MV-4-11 (cell line): Measurements from ENCODE around the gene NFKBIE.

Experiments
- DNase-seq: peaks from one replicate; lab custom pipeline; 2025; lab: John Stamatoyannopoulos, UW

Gene NFKBIE

DNA sequence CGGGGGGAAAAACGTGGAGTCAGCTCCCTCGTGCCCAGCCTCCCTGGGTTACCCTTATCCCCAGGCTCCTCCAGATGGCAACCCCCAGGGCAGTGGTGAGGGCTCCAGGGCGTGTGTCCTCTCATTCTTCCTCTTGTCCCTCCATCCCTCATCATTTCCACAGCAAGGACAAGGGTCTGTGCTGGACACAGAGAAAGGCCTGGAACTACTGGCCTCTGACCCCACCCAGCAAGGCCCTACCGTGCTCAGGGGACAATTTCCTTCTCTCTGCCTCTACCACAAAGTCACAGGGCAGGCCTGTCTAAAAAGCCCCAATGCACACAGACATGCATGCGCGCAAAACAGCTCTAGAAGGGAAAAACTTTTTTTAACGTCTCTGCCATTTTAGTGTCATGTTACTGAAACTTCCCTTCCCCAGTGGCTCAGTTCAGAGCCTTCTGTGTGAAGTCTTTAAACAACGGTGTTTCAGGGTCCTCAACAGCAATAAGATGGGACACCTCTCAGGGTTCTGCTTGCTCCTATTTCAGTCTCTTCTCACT lies 7.0 kb downstream of the NFKBIE start:
- DNase-seq: no peak

DNA sequence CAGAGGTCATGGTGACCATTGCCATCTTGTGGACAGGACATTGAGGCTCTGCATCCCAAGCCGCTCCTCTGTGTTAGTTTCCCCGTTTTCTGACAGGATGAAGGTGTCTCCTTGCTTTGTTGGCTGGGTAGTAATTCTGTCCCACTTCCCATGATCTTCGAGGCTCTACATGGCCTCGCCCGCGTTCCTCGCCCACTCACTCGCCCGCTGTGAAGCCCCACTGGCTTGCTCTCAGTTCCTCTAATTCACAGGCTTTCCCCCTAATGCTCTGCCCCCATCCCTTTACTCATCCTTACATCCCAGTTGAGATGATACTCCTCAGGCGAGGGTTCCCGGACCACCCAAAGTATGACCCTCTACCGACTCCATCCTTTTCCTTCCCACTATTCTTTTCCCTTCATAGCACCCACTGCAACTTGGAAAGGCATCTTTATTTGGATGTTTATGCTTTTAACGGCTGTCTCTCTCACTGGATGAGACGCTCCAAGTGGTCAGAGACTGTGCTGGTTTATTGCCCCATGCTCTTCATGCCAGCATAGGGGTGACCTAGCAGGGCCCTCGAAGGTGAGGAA lies 7.5 kb downstream of the NFKBIE start:
- DNase-seq: peak; percentile 58

DNA sequence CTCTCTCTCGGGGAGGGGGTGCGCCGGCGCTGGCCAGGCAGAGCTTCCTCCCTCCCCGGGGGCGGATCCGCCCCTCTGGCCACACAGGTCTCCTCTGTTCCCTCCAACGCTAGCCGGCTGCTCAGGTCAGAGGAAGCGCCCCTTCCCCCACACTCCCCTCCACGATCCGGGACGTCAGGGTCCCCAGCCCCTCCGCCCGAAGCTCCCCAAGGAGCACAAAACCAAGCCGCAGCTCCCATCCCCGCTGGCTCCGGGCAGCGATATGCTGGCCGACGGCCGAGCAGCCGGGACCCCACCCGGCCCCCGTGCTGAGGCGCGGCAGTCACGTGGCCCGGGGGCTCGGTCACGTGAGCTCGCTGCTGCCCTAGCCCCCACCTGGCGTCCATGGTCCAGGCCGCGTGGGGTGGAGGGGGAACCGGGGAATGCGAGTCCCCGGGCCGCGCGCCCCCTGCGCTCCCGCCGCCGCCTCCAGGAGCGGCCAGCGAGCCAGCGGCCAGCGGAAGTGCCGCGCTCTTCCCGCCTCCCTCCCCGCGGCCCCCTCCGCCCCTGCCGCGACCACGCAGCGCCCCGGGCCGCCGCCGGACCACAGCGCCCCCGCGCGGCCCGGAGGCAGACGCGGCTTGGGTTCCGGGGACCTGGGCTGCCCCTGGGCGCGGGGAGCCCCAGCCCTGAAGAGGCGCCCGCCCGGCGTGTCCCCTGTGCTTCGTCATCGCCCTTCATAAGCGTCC lies 8.2 kb downstream of the NFKBIE start, which contains the start of gene SLC35B2:
SLC35B2 (minus strand) TSS at position 504 of the 728 bp plus-strand sequence; CDS start at position 386, 118 bp downstream.
- peak; percentile 58 for DNase-seq

DNA sequence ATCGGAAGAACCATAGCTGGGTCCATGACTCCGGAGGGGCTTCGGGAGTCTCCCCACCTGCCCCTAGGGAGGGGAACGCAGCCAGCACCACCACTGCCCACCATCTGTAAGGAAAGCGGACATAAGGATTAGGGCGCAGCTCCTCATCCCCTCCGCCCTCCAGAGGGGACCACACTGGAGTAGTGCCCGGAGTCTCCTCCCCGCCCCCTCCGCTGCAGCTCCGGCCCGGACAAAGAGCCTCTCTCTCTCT lies 8.7 kb downstream of the NFKBIE start:
- no peak for DNase-seq

DNA sequence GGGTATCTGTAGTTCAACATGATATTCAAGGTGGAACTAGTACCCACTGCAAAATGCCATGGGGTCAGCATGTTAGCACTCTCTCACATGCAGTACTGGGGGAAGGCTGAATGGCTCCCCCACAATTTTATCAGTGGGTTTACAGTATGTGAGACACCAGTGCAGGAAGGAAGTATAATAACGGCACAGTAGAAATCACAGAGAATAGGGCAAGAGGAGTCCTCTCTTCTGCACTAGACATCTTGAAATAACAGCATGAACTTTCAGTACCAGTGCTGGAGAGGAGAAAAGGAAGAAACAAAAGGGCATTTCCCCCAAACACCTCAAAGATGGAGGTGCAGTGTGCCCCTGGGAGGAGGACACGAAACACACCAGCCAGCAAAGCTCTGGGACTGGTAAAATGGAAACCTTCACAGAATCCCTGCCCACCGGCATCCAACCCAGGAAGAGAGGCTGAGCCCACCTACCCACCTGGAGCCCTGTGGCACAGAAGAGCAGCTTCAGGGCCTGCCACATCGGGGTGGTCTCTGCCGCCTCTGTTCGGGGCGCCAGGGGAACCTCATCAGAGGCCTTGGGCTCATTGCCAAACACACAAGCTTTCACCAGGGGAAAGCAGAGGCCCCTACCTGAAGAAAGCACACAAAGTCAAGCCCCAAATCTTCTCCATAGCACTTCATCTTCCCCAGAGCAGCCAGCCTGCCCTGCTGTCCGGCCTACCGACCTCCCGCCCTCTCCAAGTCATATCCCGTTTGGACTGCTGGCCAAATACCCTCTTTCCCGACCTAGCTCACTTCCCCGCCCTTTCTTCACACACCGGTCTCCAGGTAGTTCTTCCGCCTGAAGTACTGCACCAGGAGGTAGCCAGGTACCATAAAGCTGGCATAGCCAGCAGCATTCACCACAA lies 9.2 kb downstream of the NFKBIE start:
- DNase-seq: no peak

DNA sequence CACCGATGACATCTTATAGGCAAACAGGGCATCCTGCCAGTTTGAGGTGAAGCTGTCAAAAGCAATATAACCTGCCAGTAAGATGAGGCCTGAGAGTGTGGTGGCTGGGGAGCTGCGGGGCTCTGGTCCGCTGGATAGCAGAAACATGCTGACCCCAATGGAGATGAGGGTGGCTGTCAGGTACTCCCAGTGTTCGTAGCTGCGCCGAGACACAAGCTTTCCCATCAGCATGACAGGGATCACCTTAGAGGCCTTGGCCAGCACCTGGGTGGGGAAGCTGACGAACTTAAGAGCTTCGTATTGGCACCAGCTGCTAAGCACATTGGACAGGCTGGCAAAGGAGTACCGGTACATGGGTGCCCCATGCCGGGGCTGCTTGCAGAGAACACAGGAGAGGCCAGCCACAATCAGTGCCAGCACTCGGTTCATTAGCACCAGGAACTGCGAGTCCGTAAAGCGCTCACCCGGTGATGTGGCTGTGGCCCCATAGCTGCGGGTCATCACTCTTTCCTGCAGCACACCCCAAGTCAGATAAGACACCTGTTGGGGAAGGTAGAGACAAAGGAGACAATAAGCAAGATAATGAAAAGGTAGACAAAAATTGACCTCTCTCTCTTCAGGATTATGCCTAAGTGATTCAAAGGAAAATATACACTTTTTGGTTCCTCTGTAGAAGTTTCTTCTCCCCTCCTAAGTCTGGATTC lies 10.1 kb downstream of the NFKBIE start:
- DNase-seq: no peak

DNA sequence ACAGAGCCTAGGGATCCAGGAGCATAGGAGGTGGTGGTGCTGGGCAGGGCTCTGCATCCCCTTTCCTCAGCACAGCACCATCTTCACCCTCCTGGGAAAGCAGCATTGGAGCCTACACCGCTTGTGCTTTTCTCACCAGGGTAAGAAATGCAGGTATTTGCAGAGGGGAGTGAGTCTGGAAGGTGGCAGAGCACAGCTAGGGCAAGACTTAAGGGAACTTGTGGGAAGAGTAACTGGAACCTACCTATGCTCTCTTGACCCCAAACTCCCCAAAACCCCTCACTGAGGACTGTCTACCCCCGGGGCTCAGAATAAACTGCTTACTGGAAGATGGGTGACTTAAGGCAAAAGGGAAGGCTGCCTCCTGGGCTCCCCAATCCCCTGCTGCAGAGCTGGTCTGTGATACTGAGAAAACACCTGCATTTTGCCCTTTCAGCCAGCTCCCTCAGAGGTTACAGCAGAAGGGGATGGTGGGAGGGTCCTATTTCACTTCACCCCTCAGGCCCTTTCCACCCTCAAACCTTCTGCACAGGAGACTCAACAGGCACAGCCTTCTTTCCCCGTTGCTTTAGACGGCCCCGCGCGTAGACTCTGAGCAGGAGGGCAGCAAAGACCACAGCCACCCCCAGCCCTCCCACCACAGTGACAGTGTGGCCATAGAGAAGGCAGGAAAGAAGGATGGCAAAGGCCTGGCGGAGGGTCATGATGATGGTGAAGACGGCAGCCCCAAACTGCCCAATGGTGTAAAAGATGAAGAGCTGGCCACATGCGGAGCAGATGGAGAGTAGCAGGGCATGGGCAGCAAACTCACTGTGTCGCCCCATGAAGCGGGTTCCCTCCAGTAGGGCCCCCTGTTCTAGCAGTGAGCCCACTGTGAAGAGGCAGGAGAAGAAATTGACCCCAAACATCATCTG lies 10.9 kb downstream of the NFKBIE start:
- no peak for DNase-seq

DNA sequence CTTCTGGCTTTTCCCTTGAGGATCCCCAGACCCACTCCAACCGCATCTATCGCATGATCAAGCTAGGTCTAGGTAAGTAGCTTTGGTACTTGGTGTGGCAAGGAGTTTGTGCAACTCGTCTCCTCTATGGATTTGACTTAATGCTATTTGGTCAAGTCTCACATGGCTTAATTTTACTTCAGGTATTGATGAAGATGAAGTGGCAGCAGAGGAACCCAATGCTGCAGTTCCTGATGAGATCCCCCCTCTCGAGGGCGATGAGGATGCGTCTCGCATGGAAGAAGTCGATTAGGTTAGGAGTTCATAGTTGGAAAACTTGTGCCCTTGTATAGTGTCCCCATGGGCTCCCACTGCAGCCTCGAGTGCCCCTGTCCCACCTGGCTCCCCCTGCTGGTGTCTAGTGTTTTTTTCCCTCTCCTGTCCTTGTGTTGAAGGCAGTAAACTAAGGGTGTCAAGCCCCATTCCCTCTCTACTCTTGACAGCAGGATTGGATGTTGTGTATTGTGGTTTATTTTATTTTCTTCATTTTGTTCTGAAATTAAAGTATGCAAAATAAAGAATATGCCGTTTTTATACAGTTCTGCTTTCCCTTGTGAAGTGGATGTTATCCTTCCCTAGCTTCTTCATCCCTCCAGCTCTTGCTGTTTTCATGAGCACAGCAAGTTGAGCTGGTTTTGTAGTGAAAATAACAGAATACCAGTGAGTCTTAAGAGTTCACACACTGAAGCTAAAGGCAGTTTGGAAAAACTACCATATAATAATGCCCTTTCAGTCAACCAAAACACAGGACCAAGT lies 11.8 kb downstream of the NFKBIE start:
- DNase-seq: peak; percentile 38

DNA sequence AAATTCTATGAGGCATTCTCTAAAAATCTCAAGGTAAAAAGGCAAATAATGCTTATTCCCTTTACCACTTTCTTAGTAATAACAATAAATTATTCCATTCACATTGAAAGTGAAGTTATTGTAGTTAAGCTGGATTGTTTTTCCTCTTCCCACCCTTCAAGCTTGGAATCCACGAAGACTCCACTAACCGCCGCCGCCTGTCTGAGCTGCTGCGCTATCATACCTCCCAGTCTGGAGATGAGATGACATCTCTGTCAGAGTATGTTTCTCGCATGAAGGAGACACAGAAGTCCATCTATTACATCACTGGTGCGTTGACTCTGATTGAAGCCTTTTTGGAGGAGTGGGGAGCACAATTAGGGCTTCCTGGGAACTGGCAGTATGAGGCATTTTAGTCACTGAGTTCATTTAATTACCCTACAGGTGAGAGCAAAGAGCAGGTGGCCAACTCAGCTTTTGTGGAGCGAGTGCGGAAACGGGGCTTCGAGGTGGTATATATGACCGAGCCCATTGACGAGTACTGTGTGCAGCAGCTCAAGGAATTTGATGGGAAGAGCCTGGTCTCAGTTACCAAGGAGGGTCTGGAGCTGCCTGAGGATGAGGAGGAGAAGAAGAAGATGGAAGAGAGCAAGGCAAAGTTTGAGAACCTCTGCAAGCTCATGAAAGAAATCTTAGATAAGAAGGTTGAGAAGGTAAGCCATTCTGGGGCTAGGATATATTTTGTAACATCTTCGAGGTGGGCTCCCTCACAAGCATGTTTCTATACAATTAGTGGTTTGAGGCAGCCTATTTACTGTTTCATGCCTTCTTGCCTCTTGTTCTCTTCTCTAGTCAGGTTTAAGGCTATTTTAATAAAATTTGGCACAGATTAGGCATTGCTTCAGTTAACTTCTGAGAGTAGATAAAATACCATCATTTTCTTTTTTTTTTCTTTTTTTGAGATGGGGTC lies 13.5 kb downstream of the NFKBIE start:
- DNase-seq: no peak

DNA sequence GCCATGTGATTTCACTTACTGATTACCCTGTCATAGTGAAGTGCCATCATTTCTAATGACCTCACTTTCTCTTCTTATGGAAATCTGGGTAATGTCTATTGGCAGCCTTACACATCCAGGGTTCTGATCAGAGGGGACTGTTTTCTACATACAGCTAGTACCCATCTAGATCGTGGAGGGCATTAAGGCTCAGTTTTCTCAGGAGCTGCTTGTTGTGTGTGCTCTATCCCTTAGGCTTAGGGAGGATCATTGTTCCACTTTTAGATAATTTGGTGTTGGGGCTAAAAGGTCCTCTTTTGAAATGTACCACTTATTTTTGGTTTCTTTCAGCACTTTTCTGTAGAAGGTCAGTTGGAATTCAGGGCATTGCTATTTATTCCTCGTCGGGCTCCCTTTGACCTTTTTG lies 14.6 kb downstream of the NFKBIE start:
- no peak for DNase-seq

DNA sequence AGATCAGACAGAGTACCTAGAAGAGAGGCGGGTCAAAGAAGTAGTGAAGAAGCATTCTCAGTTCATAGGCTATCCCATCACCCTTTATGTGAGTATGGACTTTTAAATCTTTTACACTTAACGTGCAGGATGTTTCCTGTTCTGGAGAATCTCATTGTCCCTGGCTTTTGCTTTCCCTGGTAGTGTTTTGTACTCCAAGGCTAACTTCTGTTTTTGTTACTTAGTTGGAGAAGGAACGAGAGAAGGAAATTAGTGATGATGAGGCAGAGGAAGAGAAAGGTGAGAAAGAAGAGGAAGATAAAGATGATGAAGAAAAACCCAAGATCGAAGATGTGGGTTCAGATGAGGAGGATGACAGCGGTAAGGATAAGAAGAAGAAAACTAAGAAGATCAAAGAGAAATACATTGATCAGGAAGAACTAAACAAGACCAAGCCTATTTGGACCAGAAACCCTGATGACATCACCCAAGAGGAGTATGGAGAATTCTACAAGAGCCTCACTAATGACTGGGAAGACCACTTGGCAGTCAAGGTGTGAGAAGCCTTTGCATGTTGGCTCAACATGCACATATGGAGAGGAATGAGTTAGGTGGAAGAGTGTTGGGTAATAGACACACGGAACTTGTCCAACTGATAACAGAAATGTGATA lies 15.2 kb downstream of the NFKBIE start:
- no peak for DNase-seq

DNA sequence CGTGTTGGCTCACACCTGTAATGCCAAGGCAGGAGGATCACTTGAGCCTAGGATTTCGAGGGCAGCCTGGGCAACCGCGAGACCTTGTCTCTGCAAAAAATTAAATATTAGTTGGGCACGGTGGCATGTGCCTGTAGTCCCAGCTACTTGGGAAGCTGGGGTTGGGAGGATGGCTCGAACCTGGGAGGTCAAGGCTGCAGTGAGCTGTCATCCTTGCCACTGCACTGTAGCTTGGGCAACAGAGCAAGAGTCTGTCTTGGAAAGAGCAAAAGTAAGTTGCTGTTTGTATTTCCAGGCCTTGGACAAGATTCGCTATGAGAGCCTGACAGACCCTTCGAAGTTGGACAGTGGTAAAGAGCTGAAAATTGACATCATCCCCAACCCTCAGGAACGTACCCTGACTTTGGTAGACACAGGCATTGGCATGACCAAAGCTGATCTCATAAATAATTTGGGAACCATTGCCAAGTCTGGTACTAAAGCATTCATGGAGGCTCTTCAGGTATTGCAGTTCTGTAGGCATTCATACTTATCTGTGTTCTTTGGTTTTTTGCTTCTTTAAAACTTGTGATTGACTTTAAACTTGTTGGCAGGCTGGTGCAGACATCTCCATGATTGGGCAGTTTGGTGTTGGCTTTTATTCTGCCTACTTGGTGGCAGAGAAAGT lies 16.1 kb downstream of the NFKBIE start:
- no peak for DNase-seq

DNA sequence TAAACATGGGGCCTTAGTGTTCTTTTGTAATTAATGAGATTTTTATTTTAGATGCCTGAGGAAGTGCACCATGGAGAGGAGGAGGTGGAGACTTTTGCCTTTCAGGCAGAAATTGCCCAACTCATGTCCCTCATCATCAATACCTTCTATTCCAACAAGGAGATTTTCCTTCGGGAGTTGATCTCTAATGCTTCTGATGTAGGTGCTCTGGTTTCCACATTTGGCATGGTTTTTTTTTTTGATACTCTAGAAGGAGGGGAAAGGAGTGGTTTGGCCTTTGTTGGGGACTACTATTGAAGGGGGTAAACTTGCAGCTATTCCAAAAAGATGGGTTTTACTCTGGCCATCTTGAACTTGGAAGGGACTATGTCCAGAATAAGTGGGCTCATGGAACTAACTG lies 16.8 kb downstream of the NFKBIE start:
- DNase-seq: no peak

DNA sequence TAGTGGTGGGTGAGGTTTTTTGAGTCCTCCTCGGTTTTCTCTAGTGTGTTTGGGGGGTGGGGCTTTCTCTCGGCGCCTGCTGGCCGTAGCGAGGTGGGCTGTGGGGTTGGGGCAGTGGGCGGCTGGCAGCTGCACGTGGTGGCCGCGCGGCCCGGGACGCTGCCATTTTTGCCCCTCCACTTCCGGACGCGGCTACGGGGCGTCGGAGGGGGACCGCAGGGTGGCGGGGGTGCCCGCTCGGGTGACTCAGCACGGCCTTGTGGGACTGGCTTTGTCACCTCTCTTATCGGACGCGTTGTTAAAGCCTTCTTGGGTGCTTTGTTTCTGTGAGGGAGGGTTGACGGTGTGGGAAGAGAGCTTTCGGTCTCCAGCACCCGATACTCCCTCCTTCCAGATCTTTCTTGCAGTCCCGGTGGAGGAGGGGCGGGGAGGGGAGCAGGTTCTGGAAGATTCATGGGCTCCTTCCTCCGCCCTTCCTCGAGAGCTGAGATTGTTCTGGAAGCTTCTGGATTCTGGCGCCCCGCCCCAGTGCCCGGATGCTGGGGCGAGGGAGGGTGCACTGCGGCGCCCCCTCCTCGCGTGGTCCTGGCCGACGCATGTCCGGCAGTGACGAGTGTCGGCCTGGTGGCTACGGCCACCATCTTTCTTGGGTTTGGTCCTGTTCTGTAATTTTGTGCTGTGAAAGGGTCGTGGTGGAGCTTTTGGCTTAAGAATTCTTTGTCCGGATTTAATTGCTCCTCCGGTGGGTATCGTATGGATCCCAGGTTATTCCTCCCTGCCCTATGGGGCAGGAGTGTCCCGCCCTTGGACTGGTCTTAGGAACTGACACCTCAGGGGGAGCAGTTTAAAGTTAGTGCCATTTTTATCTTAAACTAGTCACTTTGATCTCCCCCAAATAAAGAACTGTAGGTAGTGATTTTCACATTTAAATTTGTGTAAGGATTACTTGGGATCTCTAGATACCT lies 17.7 kb downstream of the NFKBIE start:
- peak; percentile 46 for DNase-seq

DNA sequence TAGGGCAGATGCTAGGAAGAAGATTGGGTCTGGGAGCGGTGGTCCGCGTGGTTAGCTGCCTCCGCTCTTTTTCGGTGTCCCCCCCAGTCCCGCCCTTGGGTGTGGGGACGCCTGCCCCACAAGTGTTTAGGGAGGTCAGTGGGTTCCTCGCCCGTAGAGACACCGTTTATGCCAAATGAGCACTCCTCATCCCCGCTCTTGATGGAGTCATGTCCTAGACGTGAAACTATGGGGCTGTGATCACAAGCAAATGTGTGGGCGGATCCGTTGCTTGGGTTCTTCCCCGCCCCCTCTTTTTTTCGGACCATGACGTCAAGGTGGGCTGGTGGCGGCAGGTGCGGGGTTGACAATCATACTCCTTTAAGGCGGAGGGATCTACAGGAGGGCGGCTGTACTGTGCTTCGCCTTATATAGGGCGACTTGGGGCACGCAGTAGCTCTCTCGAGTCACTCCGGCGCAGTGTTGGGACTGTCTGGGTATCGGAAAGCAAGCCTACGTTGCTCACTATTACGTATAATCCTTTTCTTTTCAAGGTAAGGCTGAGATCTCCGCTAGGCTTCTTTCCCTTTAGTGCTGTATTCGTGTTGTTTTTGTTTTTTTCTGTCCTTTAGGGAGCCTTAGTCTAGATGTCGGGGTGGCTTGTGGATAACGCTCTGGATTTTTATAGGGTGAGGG lies 18.6 kb downstream of the NFKBIE start, which contains the start of gene HSP90AB1:
HSP90AB1 (plus strand) TSS at position 439 of the 675 bp plus-strand sequence. CDS start 1,529 bp downstream, outside the sequence.
- peak; percentile 94 for DNase-seq
